Right renal cortex interstitium (tissue), 3 donors: ENCODE measurements around the gene SPRR3. TPM values are rescaled to one million over a fixed set of nuclear protein-coding genes. Genes with fewer than 3 reads are reported as not detected.
"Not testable (repeated sequence)": the region's sequence is repeated elsewhere in the genome, so short reads cannot be mapped to it uniquely, and the experiment has no call there.

Source experiments
- DNase-seq, 3 donors: peaks; one replicate each; pipeline ENCODE4 v3.0.0-alpha.2; 2013; ENCODE audit warnings: low read depth in 3 of 3, low spot score in 2 of 3
- polyA plus RNA-seq, 3 donors: library from polyadenylated mRNA; unstranded; fragments of 120-200 nt; gene quantifications; one replicate each; pipeline ENCODE4 v1.2.1, GENCODE V29; 2013; ENCODE audit not compliant: insufficient read length in 3 of 3

The SPRR3 gene
- polyA plus RNA-seq, 3 donors, result 0.21 TPM; not detected in 2

DNA sequence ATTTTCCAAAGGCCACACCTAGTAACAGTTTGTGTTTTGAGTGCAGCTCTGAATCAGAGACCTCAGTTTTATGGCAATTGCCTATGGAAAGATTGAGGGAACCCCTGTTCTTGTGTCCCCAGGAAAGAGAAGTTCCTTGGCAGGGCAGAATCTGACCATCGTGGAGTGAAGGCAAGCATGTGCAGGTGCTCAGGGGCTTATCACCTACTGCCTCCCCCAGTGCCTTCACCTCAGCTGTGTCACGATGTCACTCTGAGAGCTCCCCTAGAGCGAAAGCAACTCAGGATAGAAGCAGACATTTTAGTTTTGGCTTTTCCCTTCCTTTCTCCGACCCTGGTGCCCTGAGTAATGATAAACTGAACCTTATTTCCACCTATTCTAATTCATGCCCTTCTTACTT, 19.5 kb upstream of the SPRR3 start:
- DNase-seq, result no peak

DNA sequence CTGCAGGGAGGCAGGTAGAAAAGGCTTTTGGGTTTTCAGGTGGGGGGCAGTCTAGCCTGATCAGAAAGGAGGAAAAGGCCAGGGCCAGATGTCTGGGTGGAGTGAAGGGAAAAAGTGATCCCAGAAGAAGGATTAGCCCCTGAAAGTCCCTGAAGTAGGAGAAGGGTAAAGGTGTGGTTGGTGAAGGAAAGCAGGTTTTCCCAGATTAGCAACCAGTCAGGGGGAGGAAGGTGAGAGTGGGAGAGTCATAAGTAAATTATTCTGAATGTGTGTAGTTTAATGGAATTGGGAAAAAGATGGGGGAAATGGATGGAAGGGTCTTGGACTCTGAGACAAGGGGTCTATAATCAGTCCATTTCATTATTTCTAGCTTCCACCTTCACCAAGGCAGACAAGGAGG, 18.3 kb upstream of the SPRR3 start:
- DNase-seq, result no peak

DNA sequence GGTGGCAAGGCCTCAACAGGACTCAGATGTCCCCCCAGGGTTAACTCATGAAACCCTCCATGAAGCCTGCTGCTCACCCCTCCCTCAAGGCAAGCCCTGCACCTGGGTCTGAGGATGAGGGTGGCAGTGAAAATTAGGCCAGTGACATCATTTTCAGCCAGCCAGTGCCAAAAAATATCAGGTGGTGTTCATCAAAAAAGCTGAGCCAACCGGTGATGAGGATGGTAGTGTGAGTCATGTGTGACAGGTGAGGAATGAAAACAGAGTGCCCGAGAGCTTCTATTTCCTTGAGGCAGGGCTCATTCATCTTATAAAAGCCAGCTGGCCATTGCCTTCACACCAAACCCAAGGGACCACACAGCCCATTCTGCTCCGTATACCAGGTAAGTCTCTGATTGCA, 17.8 kb upstream of the SPRR3 start, which contains the start of gene SPRR1A:
SPRR1A (plus strand) TSS at position 339 of the 400 bp plus-strand sequence. CDS start 1,150 bp downstream, outside the sequence.
- no peak for DNase-seq

DNA sequence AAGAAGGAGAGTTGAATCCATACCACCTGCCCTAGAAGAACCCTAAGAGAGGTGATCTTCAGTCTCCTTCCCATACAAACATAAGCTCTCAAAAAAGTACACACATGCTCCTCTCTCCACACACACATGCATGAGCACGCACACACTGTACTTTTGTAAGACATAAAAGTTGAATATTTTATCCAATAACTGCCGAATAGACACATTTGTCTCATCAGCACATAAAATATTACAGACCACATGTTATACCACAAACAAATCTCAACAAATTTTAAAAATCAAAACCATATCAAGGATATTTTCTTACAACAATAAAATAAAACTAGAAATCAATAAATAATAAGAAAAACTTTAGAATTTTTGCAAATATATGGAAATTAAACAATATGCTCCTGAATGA, 15.0 kb upstream of the SPRR3 start:
- no peak for DNase-seq

DNA sequence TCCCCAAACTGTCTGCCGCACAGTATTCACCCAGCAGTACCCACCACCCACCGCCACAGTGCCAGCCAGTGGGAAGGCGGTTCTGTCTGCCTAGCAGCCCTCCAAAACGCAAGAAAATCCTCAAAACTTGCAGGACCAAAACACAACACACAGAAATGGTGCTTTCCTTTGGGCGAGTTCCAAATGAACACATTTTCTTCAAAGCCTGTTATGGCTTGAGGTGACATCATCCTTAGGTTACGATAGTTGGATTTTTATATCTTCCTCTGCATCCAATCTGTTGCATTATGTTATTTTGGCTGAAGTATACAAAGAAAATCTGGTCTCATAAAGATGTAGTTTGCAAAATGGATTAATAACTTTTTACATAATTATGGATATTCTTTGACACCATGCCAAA, 8.4 kb upstream of the SPRR3 start:
- no peak for DNase-seq

DNA sequence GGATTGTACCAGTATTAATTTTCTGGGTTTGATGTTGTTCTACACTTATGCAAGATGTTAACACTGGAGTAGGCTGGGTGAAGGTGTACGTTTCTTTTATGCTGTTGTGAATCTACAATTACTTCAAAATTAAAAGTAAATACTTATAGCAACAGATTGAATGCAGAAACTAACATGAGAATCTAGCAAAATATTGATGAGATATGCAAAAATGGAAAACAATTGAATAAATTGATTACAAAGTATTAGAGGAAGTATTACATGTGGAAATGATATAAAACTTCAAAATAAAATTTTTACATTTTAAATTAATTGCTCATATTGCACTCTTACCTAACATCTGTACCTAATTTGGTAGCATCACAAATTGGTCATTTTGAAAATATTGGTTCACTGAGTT, 5.7 kb upstream of the SPRR3 start:
- no peak for DNase-seq

DNA sequence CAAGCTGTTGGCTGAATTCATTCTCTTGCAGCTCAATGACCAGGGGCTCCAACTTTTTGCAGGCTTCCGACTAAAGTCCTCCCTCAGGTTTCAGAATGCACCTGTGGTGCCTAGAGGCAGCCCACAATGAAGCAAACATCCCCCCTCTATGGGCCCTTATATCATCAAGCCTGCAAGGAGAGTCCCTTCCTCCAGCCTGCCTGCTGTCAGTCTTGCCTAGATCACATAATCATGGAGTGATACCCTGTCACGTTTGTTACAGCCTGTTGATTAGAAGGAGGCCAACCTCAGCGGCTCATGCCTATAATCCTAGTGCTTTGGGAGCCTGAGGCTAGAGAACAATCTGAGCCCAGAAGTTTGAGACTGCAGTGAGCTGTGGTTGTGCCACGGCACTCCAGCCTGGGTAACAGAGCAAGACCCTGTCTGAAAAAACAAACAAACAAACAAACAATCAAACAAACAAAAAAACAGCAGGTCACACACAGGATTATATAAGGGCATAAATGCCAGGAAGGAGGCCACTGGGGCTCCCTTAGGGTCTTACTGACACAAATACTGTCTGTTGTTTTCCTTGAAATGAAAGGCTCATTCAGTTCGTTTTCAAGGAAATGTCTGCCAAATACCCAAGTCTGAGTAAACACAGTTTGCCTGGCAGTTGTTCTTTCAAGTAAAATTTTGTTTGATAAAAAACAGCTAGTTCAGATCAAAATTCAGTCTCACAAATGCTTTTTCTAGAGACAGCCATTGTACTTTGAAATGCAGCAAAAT, 4.7 kb upstream of the SPRR3 start:
- DNase-seq, result no peak

DNA sequence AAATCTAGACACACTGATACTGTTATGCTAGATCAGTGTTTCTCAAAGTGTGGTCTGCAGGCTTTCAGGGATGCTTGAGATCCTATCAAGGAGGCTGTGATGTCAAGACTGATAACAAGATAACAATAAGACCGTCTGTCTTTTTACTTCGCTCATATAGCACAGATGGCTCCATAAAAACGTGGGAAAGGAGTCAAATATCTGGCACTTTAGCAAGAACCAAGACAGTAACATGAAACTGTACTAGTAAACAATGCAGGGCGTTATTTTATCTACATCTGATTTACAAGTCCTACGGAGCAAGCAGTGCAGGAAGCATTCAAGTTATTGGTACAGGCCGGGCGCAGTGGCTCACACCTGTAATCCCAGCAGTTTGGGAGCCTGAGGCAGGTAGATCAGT, 3.6 kb upstream of the SPRR3 start:
- no peak for DNase-seq

DNA sequence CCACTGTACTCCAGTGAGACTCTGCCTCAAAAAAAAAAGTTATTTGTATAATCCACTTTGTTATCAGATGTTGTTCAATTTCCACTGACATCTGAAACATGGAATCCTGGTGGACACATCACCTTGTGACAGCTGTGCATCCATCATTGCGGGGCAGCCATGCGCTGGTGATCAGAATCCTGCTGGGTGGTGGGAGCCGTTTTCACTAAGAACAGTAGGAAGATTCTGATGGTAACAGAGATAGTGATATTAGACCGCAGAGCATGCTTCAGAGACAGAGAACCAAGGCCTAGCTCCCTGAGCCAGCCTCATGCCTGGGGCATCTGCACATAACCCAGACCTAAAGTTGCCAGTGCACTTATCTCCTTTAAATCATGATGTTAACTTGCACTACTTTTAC, 3.1 kb upstream of the SPRR3 start:
- DNase-seq, result no peak

DNA sequence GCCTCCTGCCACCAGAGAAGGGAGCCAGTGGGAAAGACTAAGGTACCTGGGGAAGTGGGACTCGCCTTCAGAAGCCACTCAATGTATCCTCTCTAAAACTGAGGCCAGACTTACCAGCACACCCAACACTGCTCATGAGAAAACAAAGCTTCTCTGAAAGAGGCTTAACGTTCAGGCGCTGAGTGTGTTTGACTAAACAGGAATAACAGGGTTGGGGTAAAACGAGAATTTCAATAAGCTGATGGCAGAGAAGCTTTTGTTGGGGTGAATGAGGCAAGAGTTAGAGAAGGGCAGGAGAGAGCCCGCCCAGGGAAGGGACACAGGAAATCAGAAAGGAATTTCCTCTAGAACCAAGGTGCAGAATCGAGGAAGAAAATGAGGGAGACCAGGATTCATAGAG, 1.7 kb upstream of the SPRR3 start:
- DNase-seq, result no peak

DNA sequence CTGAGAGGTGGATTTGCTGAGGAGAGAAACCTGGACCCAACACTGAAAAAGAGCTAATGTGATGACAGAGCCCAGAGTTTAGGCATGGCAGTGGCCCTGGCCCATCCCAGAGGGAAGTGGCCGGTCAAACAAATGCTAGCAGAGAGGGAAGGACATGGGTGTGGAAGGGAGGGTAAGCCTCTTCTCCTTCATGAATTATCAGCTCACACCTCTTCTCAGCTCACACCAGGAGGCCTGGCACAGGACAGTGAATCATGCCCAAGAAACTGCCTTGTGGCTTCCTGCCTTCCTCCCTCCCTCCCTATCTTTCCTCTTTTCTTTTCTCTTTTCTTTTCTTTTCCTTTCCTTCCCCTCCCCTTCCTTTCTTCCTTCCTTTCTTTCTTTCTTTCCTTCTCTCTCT, 1.3 kb upstream of the SPRR3 start:
- DNase-seq, result no peak

DNA sequence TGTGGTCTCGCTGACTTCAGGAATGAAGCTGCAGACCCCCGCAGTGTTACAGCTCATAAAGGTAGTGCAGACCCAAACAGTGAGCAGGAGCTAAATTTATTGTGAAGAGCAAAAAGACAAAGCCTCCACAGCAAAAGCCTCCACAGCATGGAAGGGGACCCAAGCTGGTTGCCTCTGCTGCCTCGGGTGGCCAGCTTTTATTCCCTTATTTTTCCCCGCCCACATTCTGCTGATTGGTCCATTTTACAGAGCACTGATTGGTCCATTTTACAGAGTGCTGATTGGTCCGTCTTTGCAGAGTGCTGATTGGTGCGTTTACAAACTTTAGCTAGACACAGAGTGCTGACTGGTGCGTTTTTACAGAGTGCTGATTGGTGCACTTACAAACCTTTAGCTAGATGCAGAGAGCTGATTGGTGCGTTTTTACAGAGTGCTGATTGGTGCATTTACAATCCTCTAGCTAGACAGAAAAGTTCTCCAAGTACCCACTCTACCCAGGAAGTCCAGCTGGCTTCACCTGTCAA, 9.7 kb downstream of the SPRR3 start:
- not testable (repeated sequence) for DNase-seq

DNA sequence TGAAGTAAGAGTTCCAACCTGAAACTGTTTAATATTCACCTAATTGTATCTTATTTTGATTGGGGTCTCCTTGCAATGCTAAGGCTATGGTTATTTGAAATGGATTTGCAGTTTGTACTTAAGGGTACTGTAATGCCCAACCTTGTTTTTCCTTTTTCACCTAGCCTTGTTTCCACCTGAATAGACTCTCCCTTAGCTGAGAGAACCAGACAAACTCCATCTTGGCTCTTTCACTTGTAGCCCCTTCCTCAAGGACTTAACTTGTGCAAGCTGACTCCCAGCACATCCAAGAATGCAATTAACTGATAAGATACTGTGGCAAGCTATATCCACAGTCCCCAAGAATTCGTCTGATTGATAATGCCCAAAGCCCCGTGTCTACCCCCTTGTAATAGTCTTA, 20.3 kb downstream of the SPRR3 start:
- DNase-seq, result not testable (repeated sequence)

DNA sequence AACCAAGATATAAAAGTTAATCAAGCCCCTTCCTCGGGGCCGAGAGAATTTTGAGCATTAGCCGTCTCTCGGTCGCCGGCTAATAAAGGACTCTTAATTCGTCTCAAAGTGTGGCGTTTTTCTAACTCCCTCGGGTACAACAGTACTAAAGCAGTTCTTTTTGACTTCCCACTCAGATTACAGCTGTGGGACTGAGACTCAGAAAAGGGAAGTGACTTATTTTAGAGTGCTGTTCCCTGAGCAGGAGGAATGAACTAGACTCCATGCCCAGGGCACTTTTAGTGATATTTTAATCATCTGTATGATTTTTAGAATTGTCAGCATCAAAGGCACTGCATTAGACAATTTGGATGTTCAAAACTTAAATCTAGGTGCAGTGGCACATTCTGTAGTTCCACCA, 20.8 kb downstream of the SPRR3 start:
- not testable (repeated sequence) for DNase-seq

DNA sequence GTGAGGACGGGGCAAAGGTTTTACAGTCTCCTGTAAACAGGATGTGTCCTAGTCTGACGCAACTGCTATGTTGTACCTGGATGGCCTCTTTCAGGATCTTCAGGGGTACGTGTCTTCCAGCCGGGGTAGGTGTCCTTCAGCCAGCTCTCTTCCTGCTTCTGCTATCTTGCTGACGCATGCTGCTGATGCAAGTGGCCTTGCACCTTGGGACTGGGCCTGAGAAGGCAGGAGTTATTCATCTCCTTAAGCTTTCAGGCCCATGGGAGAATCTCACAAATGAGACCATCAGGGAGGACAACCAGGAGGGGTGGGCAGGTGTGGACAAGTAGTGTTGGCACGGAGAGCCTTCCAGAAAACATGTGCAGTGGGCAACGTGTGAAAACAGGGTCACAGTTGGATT, 21.6 kb downstream of the SPRR3 start:
- no peak for DNase-seq

DNA sequence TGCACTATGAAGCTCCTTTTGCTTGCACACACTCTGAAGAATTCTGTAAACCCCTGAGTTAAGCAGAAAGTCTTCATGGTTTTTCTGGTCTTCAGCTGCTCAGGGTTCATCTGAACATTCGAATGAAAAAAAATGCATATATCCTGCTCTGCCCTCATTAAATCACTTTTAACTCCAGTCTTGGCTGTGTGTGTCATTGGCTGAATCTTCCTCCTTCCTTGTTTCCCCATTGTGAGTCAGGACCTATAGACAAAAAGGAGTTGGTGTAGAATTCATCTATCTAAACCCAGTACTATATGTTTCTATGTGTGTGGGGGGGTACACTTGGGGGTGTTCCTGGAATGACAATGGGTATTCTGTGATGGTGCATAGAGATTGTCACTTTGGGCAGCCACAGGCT, 22.9 kb downstream of the SPRR3 start:
- no peak for DNase-seq

DNA sequence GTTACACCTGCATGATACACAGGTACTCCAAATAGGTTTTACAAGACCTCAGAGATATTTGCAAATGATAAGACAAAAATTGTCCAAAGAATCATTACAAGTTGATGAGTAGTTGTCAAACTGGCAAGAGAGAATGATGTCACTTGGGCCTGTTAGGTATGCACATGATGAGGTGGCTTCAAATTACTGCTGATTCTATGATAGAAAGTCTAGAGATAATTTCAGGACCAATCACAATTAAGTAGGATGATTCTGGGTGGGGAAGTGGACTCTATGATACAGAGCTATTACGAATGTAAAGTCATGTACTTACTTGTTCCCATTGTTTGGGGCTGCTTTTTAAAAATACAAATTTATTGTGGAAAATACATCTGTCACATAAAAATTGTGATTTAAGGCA, 24.2 kb downstream of the SPRR3 start:
- no peak for DNase-seq

DNA sequence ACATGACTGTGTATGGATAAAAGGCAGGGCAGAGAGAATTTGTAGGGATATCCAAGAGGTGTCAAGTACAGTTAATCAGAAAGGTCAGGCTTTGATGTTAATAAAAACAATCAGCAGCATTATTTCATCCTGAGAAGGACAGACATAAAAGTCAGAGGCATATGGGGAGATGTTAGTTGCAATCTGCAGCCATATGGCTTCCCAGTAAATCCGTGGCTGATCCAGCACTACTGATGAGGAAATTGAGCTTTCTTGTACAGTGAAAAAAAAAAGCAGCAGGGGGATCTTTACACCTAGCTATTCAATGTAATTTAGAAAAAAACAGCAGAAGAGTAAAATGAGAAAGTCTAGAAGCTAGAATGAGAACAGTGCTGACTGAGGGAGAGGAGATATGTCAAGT, 27.2 kb downstream of the SPRR3 start:
- no peak for DNase-seq

DNA sequence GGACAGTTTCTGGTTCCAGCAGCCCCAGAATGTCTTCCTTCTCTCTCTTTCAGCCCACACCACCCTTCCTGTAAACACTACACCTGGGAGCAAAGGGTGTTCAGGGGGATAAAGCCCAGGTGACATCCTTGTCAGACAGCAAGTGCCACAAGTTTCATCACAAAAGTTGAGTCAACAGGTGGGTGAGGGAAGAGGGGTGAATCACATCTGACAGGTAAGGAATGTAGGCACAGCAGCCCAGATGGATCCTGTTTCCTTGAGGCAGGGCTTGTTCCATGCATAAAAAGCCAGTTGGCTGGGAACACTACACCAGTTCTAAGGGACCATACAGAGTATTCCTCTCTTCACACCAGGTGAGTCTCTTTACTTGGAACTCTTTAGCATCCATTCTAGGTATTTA, 29.3 kb downstream of the SPRR3 start, which contains the start of gene SPRR1B:
SPRR1B (plus strand) TSS at position 309 of the 400 bp plus-strand sequence. CDS start 1,143 bp downstream, outside the sequence.
- DNase-seq, result no peak

DNA sequence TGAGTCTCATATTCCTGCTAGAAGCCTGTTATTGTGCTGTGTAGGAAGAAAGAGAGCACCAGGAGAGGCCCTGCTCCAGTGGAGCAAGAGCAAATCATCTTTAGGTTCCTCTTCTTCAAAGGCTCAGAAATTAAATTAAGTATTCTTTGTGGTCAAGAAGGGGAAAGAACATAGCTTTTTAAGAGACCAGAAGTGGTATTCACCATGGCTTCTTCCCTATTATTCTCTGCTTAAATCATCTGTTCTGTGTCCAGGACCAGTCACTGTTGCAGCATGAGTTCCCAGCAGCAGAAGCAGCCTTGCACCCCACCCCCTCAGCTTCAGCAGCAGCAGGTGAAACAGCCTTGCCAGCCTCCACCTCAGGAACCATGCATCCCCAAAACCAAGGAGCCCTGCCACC, 30.5 kb downstream of the SPRR3 start:
- DNase-seq, result no peak

DNA sequence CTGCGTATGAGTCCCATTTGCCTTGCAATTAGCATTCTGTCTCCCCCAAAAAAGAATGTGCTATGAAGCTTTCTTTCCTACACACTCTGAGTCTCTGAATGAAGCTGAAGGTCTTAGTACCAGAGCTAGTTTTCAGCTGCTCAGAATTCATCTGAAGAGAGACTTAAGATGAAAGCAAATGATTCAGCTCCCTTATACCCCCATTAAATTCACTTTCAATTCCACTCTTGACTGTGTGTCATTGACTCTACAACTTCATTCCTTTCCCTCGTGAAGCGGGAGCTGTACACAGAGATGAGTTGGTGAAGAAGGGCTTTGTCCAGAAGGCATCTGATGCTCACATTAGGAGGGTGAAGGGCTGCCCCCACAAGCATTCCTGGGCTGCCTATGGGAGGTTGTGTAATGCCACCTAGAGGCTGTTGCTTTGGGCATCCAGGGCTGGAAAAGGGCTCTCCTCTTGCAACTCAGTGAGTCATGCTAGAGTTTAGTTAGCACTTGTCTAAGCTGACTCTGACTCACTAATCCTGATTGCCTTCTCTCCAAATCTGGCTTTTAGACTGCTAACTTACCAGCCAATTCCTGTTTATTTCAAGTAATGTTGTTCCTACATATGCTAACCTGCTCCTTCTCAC, 31.2 kb downstream of the SPRR3 start:
- DNase-seq, result no peak

DNA sequence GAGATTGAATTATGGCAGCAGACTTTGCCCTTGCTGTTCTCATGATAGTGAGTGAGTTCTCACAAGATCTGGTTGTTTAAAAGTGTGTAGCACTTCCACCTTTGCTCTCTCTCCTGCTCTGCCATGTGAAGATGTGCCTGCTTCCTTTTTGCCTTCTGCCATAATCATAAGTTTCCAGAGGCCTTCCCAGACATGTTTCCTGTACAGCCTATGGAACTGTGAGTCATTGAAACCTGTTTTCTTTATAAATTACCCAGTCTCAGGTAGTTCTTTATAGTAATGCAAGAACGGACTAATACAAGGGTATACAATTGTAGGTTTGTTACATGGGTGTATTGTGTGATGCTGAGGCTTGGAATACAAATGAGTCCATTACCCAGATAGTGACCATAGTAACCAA, 33.7 kb downstream of the SPRR3 start:
- DNase-seq, result no peak
